T-helper 2 cell treated with Interferon-gamma antibody and Interleukin-4, amounts not matched to agents 5 μg/mL and 100 μg/mL, for 36 hours (primary cell): Measurements from ENCODE around the gene MEG3.

Experiments used
- DNase-seq: peaks from one replicate; pipeline ENCODE4 v3.0.0; 2021; ENCODE audit warnings: low spot score
- H3K27ac Mint-ChIP-seq: one replicate; pipeline ENCODE4 v1.8.0; 2021; ENCODE audit warnings: mild to moderate bottlenecking, mixed read lengths
- H3K27me3 Mint-ChIP-seq: one replicate; pipeline ENCODE4 v1.8.0; 2021; ENCODE audit warnings: low read depth, mixed read lengths
- H3K36me3 Mint-ChIP-seq: one replicate; pipeline ENCODE4 v1.8.0; 2021; ENCODE audit warnings: low read depth, mixed read lengths
- H3K4me1 Mint-ChIP-seq: one replicate; pipeline ENCODE4 v1.8.0; 2021; ENCODE audit warnings: low read depth, mixed read lengths
- H3K4me3 Mint-ChIP-seq: one replicate; pipeline ENCODE4 v1.8.0; 2022; ENCODE audit warnings: mild to moderate bottlenecking, moderate library complexity, mixed read lengths
- H3K9me3 Mint-ChIP-seq: one replicate; pipeline ENCODE4 v1.8.0; 2021; ENCODE audit warnings: mixed read lengths

MEG3 gene

GRCh38 chr14:100837805-100838350 lies 12.0 kb downstream of the MEG3 start:
- Mint-ChIP-seq H3K36me3 (no peaks in the 10 kb centered on the region), H3K4me3 (no peak overlapping the region), H3K9me3 (no peaks in the 10 kb centered on the region), H3K27me3 (no peaks in the 10 kb centered on the region), H3K4me1 (no peaks in the 10 kb centered on the region), H3K27ac (no peak overlapping the region)
- no peak for DNase-seq

DNA sequence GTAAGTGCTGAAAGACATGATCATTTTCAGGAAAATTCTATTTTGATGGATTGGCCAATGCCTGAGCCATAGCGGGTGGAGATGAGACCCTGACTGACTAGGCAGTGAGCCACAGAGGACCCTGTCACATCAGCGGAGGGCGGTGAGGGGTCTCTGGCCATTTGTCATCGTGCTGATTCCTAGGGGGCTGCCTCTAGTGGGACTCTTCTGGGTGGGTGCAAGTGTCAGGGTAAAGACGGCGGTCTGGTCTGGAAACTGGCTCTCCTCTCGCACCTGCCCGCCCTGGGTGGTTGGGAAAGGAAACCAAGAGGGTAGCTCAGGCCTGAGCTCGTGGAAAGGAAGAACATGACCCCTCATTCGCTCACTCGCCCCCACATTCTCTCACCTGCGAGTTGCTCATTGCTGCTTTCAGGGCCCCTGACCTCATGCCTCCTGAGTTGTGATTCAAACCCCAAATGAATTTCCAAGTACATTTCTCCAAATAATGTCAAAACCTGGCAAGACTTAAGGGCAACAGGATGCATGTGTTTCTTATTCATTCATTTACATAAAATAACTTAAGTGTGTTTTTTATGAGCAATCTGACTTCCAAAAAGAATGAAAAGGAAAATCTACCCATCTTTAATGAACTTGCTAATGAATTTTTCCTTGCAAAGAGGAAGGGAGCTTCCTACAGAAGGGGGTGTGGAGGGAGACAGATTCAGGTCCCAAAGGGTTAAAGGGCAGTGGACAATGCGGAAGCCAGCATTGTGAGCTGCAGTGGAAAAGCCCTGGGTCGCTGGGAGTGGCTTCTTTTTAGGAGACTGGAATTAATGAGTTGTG lies 12.8 kb downstream of the MEG3 start:
- no peak overlapping the region for H3K27ac Mint-ChIP-seq

DNA sequence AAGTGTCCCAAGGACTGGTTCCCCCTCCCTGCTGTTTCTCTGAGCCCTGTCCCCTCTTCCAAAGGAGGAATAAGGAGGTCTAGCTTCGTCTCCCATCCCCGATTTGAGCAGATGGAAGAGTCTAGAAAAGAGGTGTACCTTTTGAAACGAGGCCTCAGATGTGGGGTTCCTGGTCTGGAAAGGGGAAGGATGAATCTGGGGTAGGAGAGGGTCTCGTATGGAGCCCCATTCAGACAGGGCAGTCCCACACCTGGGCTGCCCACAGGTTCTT lies 13.3 kb downstream of the MEG3 start:
- DNase-seq = no peak
- Mint-ChIP-seq H3K36me3 (no peaks in the 10 kb centered on the region), H3K9me3 (no peaks in the 10 kb centered on the region), H3K4me1 (no peaks in the 10 kb centered on the region), H3K27me3 (no peaks in the 10 kb centered on the region), H3K4me3 (no peak overlapping the region), H3K27ac (no peak overlapping the region)

More for the DNA sequence above, 12.8 kb downstream of the MEG3 start:
- no peak overlapping the region for H3K4me3 Mint-ChIP-seq
- no peaks in the 10 kb centered on the region for H3K27me3 Mint-ChIP-seq
- no peaks in the 10 kb centered on the region for H3K9me3 Mint-ChIP-seq
- H3K4me1 Mint-ChIP-seq = no peaks in the 10 kb centered on the region
- no peaks in the 10 kb centered on the region for H3K36me3 Mint-ChIP-seq
- no peak for DNase-seq

DNA sequence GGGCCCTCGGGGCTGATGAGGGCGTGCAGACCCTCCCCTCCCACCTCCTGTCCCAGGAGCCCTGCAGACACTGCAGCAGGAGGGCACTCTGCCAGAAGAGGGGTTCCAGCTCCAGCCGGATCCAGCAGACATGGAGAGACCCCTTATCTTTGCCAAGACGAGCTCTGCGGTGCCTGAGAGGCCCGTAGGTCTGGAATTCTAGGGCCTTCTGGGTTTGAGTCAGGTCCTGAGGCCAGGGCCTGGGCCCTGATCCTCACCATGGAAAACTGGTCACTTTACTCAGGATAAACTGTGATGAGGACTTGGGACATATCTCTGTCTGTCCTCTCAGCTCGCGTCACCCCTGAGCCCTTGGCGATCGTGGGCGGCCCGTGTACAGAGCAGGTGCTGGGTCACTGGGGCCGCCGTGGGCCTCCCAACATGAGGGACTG lies 13.8 kb downstream of the MEG3 start:
- Mint-ChIP-seq H3K36me3 (no peaks in the 10 kb centered on the region), H3K4me1 (no peaks in the 10 kb centered on the region), H3K27me3 (no peaks in the 10 kb centered on the region), H3K9me3 (no peaks in the 10 kb centered on the region), H3K27ac (no peak overlapping the region), H3K4me3 (no peak overlapping the region)
- no peak for DNase-seq

GRCh38 chr14:100840286-100841065 lies 14.6 kb downstream of the MEG3 start:
- DNase-seq = no peak
- no peaks in the 10 kb centered on the region for H3K9me3 Mint-ChIP-seq
- no peak overlapping the region for H3K4me3 Mint-ChIP-seq
- no peaks in the 10 kb centered on the region for H3K4me1 Mint-ChIP-seq
- no peaks in the 10 kb centered on the region for H3K27me3 Mint-ChIP-seq
- no peak overlapping the region for H3K27ac Mint-ChIP-seq
- H3K36me3 Mint-ChIP-seq = no peaks in the 10 kb centered on the region

DNA sequence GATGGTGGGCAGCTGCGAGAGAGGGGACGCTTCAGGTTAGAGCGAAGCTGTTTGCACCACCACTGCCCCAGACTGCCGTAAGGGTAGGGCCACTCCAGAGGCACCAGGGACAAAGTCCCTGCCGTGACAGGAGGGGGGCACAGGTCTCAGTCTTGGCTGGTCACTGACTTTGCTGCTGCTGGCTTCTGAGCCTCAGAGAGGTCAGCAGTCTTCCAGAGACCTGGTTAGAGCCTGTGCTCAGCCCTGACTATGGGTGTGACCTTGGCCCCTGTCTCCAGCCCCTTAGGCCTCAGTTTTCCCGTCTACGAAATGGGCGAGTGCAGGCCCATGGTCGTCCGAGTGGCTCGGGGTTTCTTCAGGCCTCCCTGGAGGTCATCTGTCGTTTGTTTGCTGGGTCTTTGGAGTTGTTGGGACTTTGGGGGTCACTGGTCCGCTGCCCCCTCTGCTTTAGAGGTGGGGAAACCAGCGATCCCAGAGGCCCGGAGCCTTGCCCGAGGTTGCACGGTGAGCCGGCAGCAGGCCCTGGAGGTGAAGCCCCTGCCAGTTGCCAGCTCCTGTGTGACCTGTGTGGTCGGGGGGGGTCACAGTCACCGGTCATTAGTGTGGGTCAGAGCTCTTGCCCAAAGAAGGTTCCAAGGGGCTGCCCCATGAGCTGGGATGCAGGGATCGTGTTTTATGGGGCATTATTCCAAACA lies 15.3 kb downstream of the MEG3 start:
- Mint-ChIP-seq H3K27ac (no peak overlapping the region), H3K9me3 (no peaks in the 10 kb centered on the region), H3K36me3 (no peaks in the 10 kb centered on the region), H3K27me3 (no peaks in the 10 kb centered on the region), H3K4me1 (no peaks in the 10 kb centered on the region), H3K4me3 (no peak overlapping the region)
- DNase-seq = no peak

DNA sequence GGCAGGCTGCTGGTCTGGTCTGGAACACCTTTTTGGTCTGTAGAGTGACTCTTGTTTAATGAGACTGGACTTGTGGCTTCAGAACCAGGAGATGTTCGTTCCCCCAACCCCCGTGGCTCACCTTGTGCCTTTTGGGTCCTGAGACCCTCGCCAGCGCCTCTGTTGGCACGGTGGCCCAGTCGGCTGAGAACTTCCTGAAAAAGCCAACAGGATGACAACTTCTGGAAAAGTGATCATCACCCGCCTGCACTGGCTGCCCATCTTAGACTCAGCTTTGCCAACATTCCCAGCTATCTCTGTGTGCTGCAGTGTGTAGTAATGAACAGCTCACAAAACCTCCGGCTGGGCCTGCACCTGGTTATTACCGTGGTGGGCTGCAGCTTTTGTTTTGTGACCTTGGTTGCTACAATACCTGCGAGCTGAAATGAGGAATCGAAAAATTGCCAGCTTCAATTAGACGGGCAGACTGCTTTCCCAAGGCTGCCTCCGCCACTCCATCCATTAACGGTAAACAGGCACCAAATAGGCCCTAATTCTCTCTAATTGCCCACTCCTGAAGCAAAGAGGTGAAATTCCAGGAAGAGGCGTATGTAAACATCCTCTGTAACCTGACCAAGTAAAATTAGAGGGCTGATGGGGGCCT lies 16.0 kb downstream of the MEG3 start:
- Mint-ChIP-seq H3K9me3 (no peaks in the 10 kb centered on the region), H3K27ac (no peak overlapping the region), H3K4me1 (no peaks in the 10 kb centered on the region), H3K27me3 (no peaks in the 10 kb centered on the region), H3K36me3 (no peaks in the 10 kb centered on the region), H3K4me3 (no peak overlapping the region)
- no peak for DNase-seq

DNA sequence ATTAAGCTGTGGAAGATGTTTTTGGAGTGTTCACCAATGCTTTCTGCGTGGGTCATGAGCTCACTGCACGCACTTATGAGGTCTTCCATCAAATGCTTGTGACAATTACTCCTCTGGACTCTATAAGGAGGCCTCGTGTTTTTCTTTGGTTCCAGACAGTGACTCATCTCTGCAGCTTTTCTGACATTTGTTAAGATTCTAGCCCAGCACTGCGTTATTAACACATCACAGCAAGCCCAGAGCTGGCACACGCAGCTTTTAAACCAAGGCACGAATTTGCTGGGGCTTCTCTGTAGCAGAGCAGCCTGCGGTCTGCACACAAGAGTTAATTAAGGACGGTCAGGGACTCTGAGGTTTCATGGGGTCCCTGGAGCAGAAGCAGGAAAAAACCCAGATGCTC lies 16.9 kb downstream of the MEG3 start:
- Mint-ChIP-seq H3K9me3 (no peaks in the 10 kb centered on the region), H3K27me3 (no peaks in the 10 kb centered on the region), H3K4me1 (no peaks in the 10 kb centered on the region), H3K36me3 (no peaks in the 10 kb centered on the region), H3K27ac (no peak overlapping the region), H3K4me3 (no peak overlapping the region)
- no peak for DNase-seq

DNA sequence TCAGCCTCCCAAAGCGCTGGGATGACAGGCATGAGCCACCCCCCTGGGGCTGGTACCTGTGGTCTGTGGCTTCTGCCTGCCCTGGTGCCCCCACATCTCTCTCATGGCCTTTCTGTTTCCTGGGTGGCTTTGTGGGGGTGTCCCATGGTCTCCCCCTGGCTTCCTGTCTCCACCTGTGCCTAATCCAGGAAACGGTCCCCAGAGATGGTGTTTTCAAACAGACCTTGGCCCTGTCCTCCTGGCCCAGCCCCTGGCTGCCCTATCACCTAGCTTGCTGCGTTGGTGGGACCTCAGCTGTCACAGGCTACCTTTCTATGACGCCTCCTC lies 18.1 kb downstream of the MEG3 start:
- no peak overlapping the region for H3K27ac Mint-ChIP-seq
- H3K4me3 Mint-ChIP-seq = no peak overlapping the region
- no peaks in the 10 kb centered on the region for H3K36me3 Mint-ChIP-seq
- H3K9me3 Mint-ChIP-seq = no peaks in the 10 kb centered on the region
- no peaks in the 10 kb centered on the region for H3K27me3 Mint-ChIP-seq
- no peaks in the 10 kb centered on the region for H3K4me1 Mint-ChIP-seq
- DNase-seq = no peak

GRCh38 chr14:100844421-100844820 lies 18.5 kb downstream of the MEG3 start:
- H3K4me1 Mint-ChIP-seq = no peaks in the 10 kb centered on the region
- no peak for DNase-seq
- no peaks in the 10 kb centered on the region for H3K36me3 Mint-ChIP-seq
- no peaks in the 10 kb centered on the region for H3K9me3 Mint-ChIP-seq
- no peak overlapping the region for H3K4me3 Mint-ChIP-seq
- no peak overlapping the region for H3K27ac Mint-ChIP-seq
- H3K27me3 Mint-ChIP-seq = no peaks in the 10 kb centered on the region

GRCh38 chr14:100844846-100845245 lies 18.9 kb downstream of the MEG3 start:
- Mint-ChIP-seq H3K9me3 (no peaks in the 10 kb centered on the region), H3K4me3 (no peak overlapping the region), H3K4me1 (no peaks in the 10 kb centered on the region), H3K27me3 (no peaks in the 10 kb centered on the region), H3K27ac (no peak overlapping the region), H3K36me3 (no peaks in the 10 kb centered on the region)
- DNase-seq = no peak

DNA sequence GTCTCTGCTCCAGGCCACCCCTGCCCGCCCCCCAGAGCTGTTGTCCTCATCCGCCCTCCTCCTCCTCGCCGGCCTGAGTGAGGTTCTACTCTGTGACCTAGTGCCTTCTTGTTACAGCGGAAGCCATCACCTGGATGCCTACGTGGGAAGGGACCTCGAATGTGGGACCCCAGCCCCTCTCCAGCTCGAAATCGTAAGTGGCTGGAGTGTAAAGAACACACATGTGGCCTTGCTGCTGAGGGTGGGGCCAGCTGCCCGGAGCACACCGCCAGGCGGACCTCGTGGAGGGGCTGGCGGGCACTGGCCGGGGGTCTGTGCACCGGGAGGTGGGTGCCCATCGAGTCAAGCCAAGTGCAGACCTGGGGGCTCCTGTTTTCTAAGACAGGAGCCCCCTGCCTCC lies 19.4 kb downstream of the MEG3 start:
- Mint-ChIP-seq H3K27ac (no peak overlapping the region), H3K36me3 (no peaks in the 10 kb centered on the region), H3K27me3 (no peaks in the 10 kb centered on the region), H3K9me3 (no peaks in the 10 kb centered on the region), H3K4me1 (no peaks in the 10 kb centered on the region), H3K4me3 (no peak overlapping the region)
- DNase-seq = no peak

- H3K9me3 Mint-ChIP-seq = no peaks in the 10 kb centered on the region
- H3K27me3 Mint-ChIP-seq = no peaks in the 10 kb centered on the region
- H3K27ac Mint-ChIP-seq = no peak overlapping the region
- peaks cover 1% of the 10 kb centered on the region for H3K4me1 Mint-ChIP-seq
- H3K4me3 Mint-ChIP-seq = no peak overlapping the region
- no peaks in the 10 kb centered on the region for H3K36me3 Mint-ChIP-seq
- no peak for DNase-seq
These were observed 20.5 kb downstream of the MEG3 start for GRCh38 chr14:100846309-100846859.
